ENCODE data around the gene CACNA2D3.
"Not testable (repeated sequence)": the region's sequence is repeated elsewhere in the genome, so short reads cannot be mapped to it uniquely, and the experiment has no call there.

The CACNA2D3 gene

GRCh38 chr3:54447427-54447826, 325.1 kb downstream of the CACNA2D3 start:
- no peaks in the 10 kb centered on the region for H3K4me1 ChIP-seq (ENCODE audit: control insufficient read depth in 2 of 2, insufficient read depth in 2 of 2, low read length in 2 of 2)
- H3K4me3 ChIP-seq (ENCODE audit: low read length in 2 of 2): no peak overlapping the region
- no peaks in the 10 kb centered on the region for H3K36me3 ChIP-seq (ENCODE audit: control insufficient read depth in 2 of 2, insufficient read depth in 2 of 2, low read length in 2 of 2)
- no peaks in the 10 kb centered on the region for H3K27me3 ChIP-seq (ENCODE audit: control insufficient read depth in 2 of 2, insufficient read depth in 2 of 2, low read length in 2 of 2)
- H3K9me3 ChIP-seq (ENCODE audit: control insufficient read depth in 2 of 2, low read length in 2 of 2): no peaks in the 10 kb centered on the region
- no peak overlapping the region for H3K27ac ChIP-seq (ENCODE audit: low read depth in 2 of 2, low read length in 2 of 2)
- no peak overlapping the region for H3K9ac ChIP-seq (ENCODE audit: low read depth in 1 of 2, low read length in 2 of 2)

- H3K36me3 ChIP-seq (ENCODE audit: control insufficient read depth in 2 of 2, insufficient read depth in 2 of 2, low read length in 2 of 2): no peaks in the 10 kb centered on the region
- no peaks in the 10 kb centered on the region for H3K4me1 ChIP-seq (ENCODE audit: control insufficient read depth in 2 of 2, insufficient read depth in 2 of 2, low read length in 2 of 2)
- no peaks in the 10 kb centered on the region for H3K27me3 ChIP-seq (ENCODE audit: control insufficient read depth in 2 of 2, insufficient read depth in 2 of 2, low read length in 2 of 2)
- no peak overlapping the region for H3K4me3 ChIP-seq (ENCODE audit: low read length in 2 of 2)
- no peak overlapping the region for H3K27ac ChIP-seq (ENCODE audit: low read depth in 2 of 2, low read length in 2 of 2)
- no peak overlapping the region for H3K9ac ChIP-seq (ENCODE audit: low read depth in 1 of 2, low read length in 2 of 2)
- peaks cover 0 to 3% of the 10 kb centered on the region in 2 donors for H3K9me3 ChIP-seq (ENCODE audit: control insufficient read depth in 2 of 2, low read length in 2 of 2)
Observed at GRCh38 chr3:54454806-54455205, 332.5 kb downstream of the CACNA2D3 start.

GRCh38 chr3:54458357-54458756, 336.0 kb downstream of the CACNA2D3 start:
- H3K36me3 ChIP-seq (ENCODE audit: control insufficient read depth in 2 of 2, insufficient read depth in 2 of 2, low read length in 2 of 2): no peaks in the 10 kb centered on the region
- H3K27me3 ChIP-seq (ENCODE audit: control insufficient read depth in 2 of 2, insufficient read depth in 2 of 2, low read length in 2 of 2): no peaks in the 10 kb centered on the region
- no peaks in the 10 kb centered on the region for H3K4me1 ChIP-seq (ENCODE audit: control insufficient read depth in 2 of 2, insufficient read depth in 2 of 2, low read length in 2 of 2)
- H3K27ac ChIP-seq (ENCODE audit: low read depth in 2 of 2, low read length in 2 of 2): no peak overlapping the region
- no peak overlapping the region for H3K9ac ChIP-seq (ENCODE audit: low read depth in 1 of 2, low read length in 2 of 2)
- no peak overlapping the region for H3K4me3 ChIP-seq (ENCODE audit: low read length in 2 of 2)
- peaks cover 0 to 3% of the 10 kb centered on the region in 2 donors for H3K9me3 ChIP-seq (ENCODE audit: control insufficient read depth in 2 of 2, low read length in 2 of 2)

- not testable (repeated sequence) for H3K27me3 ChIP-seq (ENCODE audit: control insufficient read depth in 2 of 2, insufficient read depth in 2 of 2, low read length in 2 of 2); H3K4me3 ChIP-seq (ENCODE audit: low read length in 2 of 2); H3K9me3 ChIP-seq (ENCODE audit: control insufficient read depth in 2 of 2, low read length in 2 of 2); H3K4me1 ChIP-seq (ENCODE audit: control insufficient read depth in 2 of 2, insufficient read depth in 2 of 2, low read length in 2 of 2); H3K9ac ChIP-seq (ENCODE audit: low read depth in 1 of 2, low read length in 2 of 2); H3K36me3 ChIP-seq (ENCODE audit: control insufficient read depth in 2 of 2, insufficient read depth in 2 of 2, low read length in 2 of 2); H3K27ac ChIP-seq (ENCODE audit: low read depth in 2 of 2, low read length in 2 of 2)
Observed at GRCh38 chr3:54464554-54464953, 342.2 kb downstream of the CACNA2D3 start.

- H3K9ac ChIP-seq (ENCODE audit: low read depth in 1 of 2, low read length in 2 of 2): no peak overlapping the region
- H3K9me3 ChIP-seq (ENCODE audit: control insufficient read depth in 2 of 2, low read length in 2 of 2): no peaks in the 10 kb centered on the region
- no peak overlapping the region for H3K4me3 ChIP-seq (ENCODE audit: low read length in 2 of 2)
- H3K27ac ChIP-seq (ENCODE audit: low read depth in 2 of 2, low read length in 2 of 2): no peak overlapping the region
- H3K27me3 ChIP-seq (ENCODE audit: control insufficient read depth in 2 of 2, insufficient read depth in 2 of 2, low read length in 2 of 2): no peaks in the 10 kb centered on the region
- no peaks in the 10 kb centered on the region for H3K4me1 ChIP-seq (ENCODE audit: control insufficient read depth in 2 of 2, insufficient read depth in 2 of 2, low read length in 2 of 2)
- no peaks in the 10 kb centered on the region for H3K36me3 ChIP-seq (ENCODE audit: control insufficient read depth in 2 of 2, insufficient read depth in 2 of 2, low read length in 2 of 2)
Observed at GRCh38 chr3:54476891-54477290, 354.5 kb downstream of the CACNA2D3 start.

GRCh38 chr3:54481606-54482365, 359.4 kb downstream of the CACNA2D3 start:
- H3K4me3 ChIP-seq (ENCODE audit: low read length in 2 of 2): no peak overlapping the region

GRCh38 chr3:54484334-54484733, 362.0 kb downstream of the CACNA2D3 start:
- H3K36me3 ChIP-seq (ENCODE audit: control insufficient read depth in 2 of 2, insufficient read depth in 2 of 2, low read length in 2 of 2): no peaks in the 10 kb centered on the region
- no peaks in the 10 kb centered on the region for H3K9me3 ChIP-seq (ENCODE audit: control insufficient read depth in 2 of 2, low read length in 2 of 2)
- no peaks in the 10 kb centered on the region for H3K4me1 ChIP-seq (ENCODE audit: control insufficient read depth in 2 of 2, insufficient read depth in 2 of 2, low read length in 2 of 2)
- H3K27ac ChIP-seq (ENCODE audit: low read depth in 2 of 2, low read length in 2 of 2): no peak overlapping the region
- no peak overlapping the region for H3K4me3 ChIP-seq (ENCODE audit: low read length in 2 of 2)
- no peaks in the 10 kb centered on the region for H3K27me3 ChIP-seq (ENCODE audit: control insufficient read depth in 2 of 2, insufficient read depth in 2 of 2, low read length in 2 of 2)
- H3K9ac ChIP-seq (ENCODE audit: low read depth in 1 of 2, low read length in 2 of 2): no peak overlapping the region

More at GRCh38 chr3:54481606-54482365, 359.4 kb downstream of the CACNA2D3 start:
- Histone ChIP-seq H3K9me3 (ENCODE audit: control insufficient read depth in 2 of 2, low read length in 2 of 2) (no peaks in the 10 kb centered on the region), H3K36me3 (ENCODE audit: control insufficient read depth in 2 of 2, insufficient read depth in 2 of 2, low read length in 2 of 2) (no peaks in the 10 kb centered on the region), H3K27me3 (ENCODE audit: control insufficient read depth in 2 of 2, insufficient read depth in 2 of 2, low read length in 2 of 2) (no peaks in the 10 kb centered on the region), H3K4me1 (ENCODE audit: control insufficient read depth in 2 of 2, insufficient read depth in 2 of 2, low read length in 2 of 2) (no peaks in the 10 kb centered on the region), H3K9ac (ENCODE audit: low read depth in 1 of 2, low read length in 2 of 2) (no peak overlapping the region), H3K27ac (ENCODE audit: low read depth in 2 of 2, low read length in 2 of 2) (no peak overlapping the region)

GRCh38 chr3:54486317-54486716, 364.0 kb downstream of the CACNA2D3 start:
- Histone ChIP-seq H3K36me3 (ENCODE audit: control insufficient read depth in 2 of 2, insufficient read depth in 2 of 2, low read length in 2 of 2) (no peaks in the 10 kb centered on the region), H3K4me3 (ENCODE audit: low read length in 2 of 2) (no peak overlapping the region), H3K9me3 (ENCODE audit: control insufficient read depth in 2 of 2, low read length in 2 of 2) (no peaks in the 10 kb centered on the region), H3K4me1 (ENCODE audit: control insufficient read depth in 2 of 2, insufficient read depth in 2 of 2, low read length in 2 of 2) (no peaks in the 10 kb centered on the region), H3K9ac (ENCODE audit: low read depth in 1 of 2, low read length in 2 of 2) (no peak overlapping the region), H3K27me3 (ENCODE audit: control insufficient read depth in 2 of 2, insufficient read depth in 2 of 2, low read length in 2 of 2) (no peaks in the 10 kb centered on the region), H3K27ac (ENCODE audit: low read depth in 2 of 2, low read length in 2 of 2) (no peak overlapping the region)

- no peaks in the 10 kb centered on the region for H3K9me3 ChIP-seq (ENCODE audit: control insufficient read depth in 2 of 2, low read length in 2 of 2)
- no peak overlapping the region for H3K4me3 ChIP-seq (ENCODE audit: low read length in 2 of 2)
- H3K36me3 ChIP-seq (ENCODE audit: control insufficient read depth in 2 of 2, insufficient read depth in 2 of 2, low read length in 2 of 2): no peaks in the 10 kb centered on the region
- no peaks in the 10 kb centered on the region for H3K27me3 ChIP-seq (ENCODE audit: control insufficient read depth in 2 of 2, insufficient read depth in 2 of 2, low read length in 2 of 2)
- no peak overlapping the region for H3K9ac ChIP-seq (ENCODE audit: low read depth in 1 of 2, low read length in 2 of 2)
- H3K4me1 ChIP-seq (ENCODE audit: control insufficient read depth in 2 of 2, insufficient read depth in 2 of 2, low read length in 2 of 2): no peaks in the 10 kb centered on the region
- H3K27ac ChIP-seq (ENCODE audit: low read depth in 2 of 2, low read length in 2 of 2): no peak overlapping the region
Observed at GRCh38 chr3:54488297-54488696, 365.9 kb downstream of the CACNA2D3 start.

- Histone ChIP-seq H3K36me3 (ENCODE audit: control insufficient read depth in 2 of 2, insufficient read depth in 2 of 2, low read length in 2 of 2) (no peaks in the 10 kb centered on the region), H3K4me1 (ENCODE audit: control insufficient read depth in 2 of 2, insufficient read depth in 2 of 2, low read length in 2 of 2) (no peaks in the 10 kb centered on the region), H3K27ac (ENCODE audit: low read depth in 2 of 2, low read length in 2 of 2) (no peak overlapping the region), H3K9ac (ENCODE audit: low read depth in 1 of 2, low read length in 2 of 2) (no peak overlapping the region), H3K4me3 (ENCODE audit: low read length in 2 of 2) (no peak overlapping the region), H3K9me3 (ENCODE audit: control insufficient read depth in 2 of 2, low read length in 2 of 2) (no peaks in the 10 kb centered on the region), H3K27me3 (ENCODE audit: control insufficient read depth in 2 of 2, insufficient read depth in 2 of 2, low read length in 2 of 2) (no peaks in the 10 kb centered on the region)
Observed at GRCh38 chr3:54494209-54494608, 371.9 kb downstream of the CACNA2D3 start.

All from mucosa of rectum (tissue), 2 donors.